HG03565 (cell line): ENCODE data around the gene TP73.

ENCODE experiments used
- ATAC-seq: cut with Tn5 transposase; IDR thresholded peaks from one replicate; pipeline ENCODE4 v1.9.1; 2021; ENCODE audit warnings: mild to moderate bottlenecking, moderate library complexity; ENCODE audit not compliant: unreplicated experiment

The TP73 gene

DNA sequence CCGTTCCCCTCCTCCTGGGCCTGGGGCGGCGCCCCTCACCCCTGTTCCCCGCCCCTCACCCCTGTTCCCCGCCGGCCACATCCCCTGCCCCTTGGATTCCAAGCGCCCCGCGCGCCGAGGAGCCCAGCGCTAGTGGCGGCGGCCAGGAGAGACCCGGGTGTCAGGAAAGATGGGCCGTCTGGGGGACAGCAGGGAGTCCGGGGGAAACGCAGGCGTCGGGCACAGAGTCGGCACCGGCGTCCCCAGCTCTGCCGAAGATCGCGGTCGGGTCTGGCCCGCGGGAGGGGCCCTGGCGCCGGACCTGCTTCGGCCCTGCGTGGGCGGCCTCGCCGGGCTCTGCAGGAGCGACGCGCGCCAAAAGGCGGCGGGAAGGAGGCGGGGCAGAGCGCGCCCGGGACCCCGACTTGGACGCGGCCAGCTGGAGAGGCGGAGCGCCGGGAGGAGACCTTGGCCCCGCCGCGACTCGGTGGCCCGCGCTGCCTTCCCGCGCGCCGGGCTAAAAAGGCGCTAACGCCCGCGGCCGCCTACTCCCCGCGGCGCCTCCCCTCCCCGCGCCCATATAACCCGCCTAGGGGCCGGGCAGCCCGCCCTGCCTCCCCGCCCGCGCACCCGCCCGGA lies at the start of gene TP73:
TP73 (plus strand) TSS at position 587 of the 618 bp plus-strand sequence. CDS start 29,850 bp downstream, outside the sequence.
- ATAC-seq, result no peak

GRCh38 chr1:3603156-3603555 lies 49.2 kb upstream of the TP73 start:
- no peak for ATAC-seq

DNA sequence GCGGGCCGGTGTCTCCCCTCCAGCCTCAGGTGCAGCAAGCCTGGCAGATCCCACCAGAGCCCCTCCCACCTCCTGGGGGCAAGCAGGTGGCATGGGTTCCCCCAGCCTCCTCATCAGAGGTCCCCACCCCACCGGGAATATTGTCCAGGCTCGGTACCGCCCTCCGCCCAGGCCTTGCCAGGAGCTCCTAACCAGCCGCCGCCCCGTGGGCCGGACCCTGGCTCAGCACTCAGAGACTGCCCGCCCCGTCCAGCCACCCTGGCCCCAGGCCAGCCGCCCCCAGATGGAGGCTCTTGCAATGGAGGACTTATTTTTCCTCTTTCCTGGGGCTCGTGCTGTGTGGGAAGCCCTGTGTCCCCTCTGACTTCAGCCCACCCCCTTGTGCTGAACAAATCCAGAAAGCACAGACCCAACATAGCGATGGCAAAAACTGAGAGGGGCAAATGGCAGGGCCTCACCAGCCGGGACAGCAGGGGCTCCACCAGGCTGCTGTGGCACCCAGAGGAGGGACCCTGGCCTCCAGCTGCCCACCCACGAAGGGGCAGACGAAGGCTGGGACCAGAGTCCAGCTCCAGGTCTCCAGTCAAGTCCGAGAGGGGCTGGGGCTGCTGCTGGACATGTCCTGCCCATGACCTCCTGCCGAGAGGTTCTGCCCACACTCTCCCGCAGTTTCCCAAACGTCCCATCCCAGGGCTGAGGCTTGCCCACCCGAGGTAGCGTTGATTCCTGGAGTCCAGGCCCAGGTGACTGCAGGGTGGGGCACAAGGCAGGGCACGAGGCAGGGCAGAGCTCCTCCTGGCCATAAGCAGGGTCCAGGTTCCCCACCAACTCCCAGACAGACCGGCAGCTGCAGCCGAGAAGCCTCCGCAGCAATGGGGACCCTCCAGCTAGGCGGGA lies 48.5 kb upstream of the TP73 start:
- no peak for ATAC-seq

- no peak for ATAC-seq
Measured at GRCh38 chr1:3604468-3604974, 47.8 kb upstream of the TP73 start.

DNA sequence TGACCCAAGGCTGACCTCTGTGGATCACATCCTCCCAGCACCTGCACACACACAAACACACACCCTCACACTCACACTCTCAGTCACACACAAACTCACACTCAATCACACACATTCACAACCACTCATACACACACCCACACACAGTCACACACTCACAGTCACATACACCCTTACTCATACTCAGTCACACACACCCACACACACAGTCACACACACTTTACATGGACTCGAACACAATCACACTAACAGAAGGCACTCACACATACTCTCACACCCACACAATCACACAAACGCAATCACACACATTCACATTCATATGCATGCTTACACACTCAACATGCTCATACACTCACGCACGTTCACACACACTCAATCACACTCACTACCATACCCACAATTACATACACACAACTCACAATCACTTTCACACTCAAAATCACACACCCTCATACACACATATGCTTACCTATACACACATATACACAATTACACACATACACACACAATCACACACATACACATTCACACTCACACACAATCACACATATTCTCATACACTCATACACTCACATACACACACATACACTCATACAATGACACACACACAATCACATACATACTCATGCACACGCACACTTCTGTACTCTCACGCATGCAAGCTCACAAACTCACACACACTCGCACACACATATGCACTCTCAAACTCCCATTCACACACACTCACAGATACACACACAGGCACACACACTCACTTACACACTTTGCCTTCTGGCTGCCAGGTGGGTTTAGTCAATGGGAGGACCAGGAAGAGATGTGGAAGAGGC lies 47.1 kb upstream of the TP73 start:
- ATAC-seq, result no peak

GRCh38 chr1:3606779-3607702 lies 45.3 kb upstream of the TP73 start:
- no peak for ATAC-seq

GRCh38 chr1:3607703-3608065 lies 44.6 kb upstream of the TP73 start:
- no peak for ATAC-seq

DNA sequence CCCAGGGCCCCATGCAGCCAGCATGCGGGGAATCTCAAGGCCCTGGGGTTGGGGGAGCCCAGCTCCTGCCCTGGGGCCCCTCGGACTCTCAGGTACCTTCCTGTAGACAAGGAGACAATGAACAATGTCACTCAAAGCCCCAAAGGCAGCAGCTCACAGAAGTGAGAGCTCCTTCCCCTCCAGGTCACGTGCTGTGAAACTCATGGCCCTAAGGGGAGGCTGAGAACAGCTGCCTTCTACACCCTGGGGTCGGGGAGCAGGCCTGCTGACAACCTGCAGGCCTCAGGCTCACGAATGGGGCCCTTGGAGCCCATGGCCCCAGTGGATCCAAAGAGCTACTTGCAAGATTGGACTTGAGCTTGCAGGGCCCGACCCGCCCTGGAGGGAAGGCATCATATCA lies 44.2 kb upstream of the TP73 start:
- ATAC-seq, result no peak

GRCh38 chr1:3609016-3609768 lies 43.1 kb upstream of the TP73 start:
- no peak for ATAC-seq

GRCh38 chr1:3609769-3610526 lies 42.4 kb upstream of the TP73 start:
- no peak for ATAC-seq

- no peak for ATAC-seq
Measured at GRCh38 chr1:3610527-3611169, 41.7 kb upstream of the TP73 start.

DNA sequence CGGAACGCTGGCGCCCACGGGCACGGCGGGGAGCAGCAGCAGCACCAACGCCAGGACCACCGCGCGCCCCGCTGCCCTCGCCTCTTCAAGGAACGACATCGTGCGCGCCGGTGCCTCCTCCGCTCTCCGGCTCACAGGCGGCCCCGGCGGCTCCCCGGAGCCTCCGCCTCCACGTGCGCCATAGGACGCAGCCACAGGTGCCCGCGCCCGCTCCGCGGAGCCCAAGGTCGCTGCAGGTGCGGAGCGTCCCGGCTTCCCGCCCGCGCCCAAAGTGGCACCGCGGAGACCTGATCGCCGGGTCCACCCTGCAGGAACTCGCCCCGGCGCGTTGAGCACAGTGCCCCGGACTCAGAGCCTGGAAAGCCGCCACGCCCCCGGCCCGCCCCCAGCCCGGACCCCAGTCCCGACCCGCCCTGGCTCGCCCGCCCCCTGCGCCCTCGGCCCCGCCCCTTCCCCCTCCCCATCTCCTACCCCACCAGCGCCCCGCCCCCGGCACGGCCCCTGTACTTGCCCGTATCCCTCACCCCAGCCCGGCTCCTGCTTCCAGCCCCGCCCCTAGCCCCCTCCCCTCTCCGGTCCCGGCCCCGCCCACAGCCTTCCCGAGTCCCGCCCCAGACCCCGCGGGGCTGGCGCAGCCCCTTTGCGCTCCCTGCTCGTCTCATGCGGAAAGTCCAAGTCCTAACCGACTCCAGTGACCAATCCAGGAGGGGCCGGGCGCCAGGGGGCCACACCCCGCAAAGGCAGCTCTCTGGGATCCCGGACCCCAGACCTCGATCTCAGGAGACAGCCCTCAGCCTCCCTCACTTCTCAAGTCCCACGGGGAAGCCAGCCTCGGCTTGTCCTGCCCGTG lies 40.9 kb upstream of the TP73 start, which contains the start of gene MEGF6:
MEGF6 (minus strand) TSS at position 339 of the 850 bp plus-strand sequence; CDS start at position 99, 240 bp downstream.
- ATAC-seq, result no peak

- no peak for ATAC-seq
Measured at GRCh38 chr1:3612123-3612522, 40.2 kb upstream of the TP73 start.

DNA sequence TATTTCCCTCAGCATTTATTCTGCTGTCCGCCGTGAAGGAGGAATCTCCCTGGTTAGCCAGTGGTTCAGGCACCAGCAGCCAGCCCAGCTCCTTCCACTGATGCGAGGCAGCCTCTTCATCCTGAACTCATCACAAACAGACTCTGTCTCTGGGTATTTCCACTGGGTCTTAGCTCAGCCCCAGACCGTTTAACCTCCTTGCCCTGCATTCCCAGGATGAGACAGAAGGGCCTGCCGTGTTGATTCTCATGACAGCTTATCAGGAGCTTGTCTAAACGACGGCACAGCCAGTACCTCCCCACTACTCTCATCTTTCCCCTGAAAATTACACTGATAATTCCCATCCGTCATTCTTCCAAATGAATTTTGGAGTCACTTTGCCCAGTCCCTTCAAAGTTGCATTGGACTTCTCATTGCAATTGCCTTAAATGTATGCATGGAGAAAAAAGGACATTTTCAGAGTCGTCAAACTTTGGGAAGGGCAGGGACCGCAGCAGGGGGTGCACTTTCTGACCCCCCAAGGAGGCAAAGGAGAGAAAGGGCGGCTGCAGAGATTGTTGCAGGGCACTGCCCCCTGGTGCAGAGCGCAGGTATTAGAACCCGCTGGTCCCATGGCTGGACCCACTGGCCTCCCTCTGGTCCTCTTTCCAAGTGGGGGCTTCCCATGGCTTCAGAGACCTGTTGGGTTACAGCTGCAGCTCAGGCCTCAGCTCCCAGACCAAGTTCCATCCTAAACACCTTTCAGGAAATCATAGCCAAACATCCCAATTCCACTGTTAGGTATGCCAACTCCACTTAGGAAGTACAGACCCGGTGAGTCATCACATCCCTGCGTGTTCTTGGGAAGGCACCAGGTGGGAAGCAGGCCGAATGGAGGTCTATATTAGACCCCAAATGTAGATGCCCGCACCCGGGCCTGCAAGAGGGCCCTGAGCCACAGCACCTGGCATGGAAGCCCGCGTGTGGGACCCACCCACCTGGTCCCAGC lies 37.3 kb upstream of the TP73 start:
- ATAC-seq, result no peak

DNA sequence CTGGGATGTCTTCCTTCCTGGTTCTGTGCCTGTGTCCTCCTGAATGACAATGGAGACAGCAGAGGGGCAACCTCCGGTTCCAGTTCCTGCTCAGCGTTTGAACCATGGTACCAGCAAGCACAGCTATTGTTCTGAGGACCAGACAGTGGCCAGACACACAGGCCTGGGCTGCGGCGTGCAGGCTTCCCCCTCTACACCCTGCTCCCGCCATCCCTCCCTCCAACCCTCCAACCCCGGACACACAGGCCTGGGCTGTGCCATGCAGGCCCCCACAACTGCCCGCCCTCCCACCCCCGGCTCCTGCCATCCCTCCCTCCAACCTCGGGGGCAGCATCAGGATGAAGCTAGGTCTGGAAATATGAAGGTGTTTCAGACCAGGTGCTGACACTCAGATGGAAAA lies 35.5 kb upstream of the TP73 start:
- ATAC-seq, result no peak

DNA sequence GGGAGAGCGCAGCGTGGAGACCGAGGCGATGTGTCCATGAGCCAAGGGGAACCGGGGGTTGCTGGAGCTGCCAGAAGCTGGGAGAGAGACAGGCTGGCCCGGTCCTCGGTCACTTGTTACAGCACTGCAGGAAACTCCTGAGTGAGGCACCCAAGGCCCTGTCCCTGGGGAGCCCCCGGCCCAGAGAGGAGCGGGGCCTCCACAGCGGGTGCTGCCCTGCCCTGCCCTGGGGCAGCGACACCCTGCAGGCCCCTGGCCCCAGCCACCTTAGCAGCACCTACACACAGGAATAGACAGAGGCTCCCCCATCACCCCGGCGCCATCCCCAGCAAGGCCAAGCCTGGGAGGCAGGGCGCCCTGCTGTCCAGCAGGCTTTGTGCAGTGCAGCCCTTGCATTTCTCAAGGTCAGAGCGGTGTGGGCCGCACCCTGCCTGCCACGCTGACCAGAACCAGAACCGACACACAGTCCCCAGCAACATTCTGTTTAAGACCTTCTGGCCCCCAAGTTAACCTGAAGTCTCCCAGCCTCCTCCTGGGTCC lies 34.4 kb upstream of the TP73 start:
- no peak for ATAC-seq
